CD4-positive, alpha-beta T cell (primary cell): ENCODE results near the gene SIRT5. TPM values are rescaled to one million over a fixed set of nuclear protein-coding genes. Genes with fewer than 3 reads are reported as not detected.

Experiments used
- ATAC-seq: fragments of 200-7000 bp; cut with Tn5 transposase; one replicate; pipeline ENCODE4 v1.10.0; 2022; ENCODE audit warnings: mild to moderate bottlenecking; ENCODE audit not compliant: poor library complexity
- CTCF ChIA-PET: fragments of 350-600 bp; sonication (Branson Sonifier 250); formaldehyde crosslinking; loops from one replicate; lab custom pipeline; 2021; ENCODE audit warnings: antibody characterized with exemption, inconsistent platforms; lab: Charles Lee
- POLR2A ChIA-PET: fragments of 350-600 bp; sonication (Branson Sonifier 250); formaldehyde crosslinking; loops from one replicate; lab custom pipeline; 2021; ENCODE audit warnings: antibody characterized with exemption, inconsistent platforms; lab: Charles Lee
- DNase-seq, 14 experiments: peaks; one replicate each; pipeline ENCODE4 v3.0.0-alpha.2; 2013 to 2020; ENCODE audit warnings: mixed read lengths in 2 of 14
- H3K27ac ChIP-seq, 2 donors: one replicate each; pipeline versions ENCODE4 v1.5.1 to v1.7.0; 2013; ENCODE audit warnings: low read length in 2 of 2, low read depth in 1 of 2, mild to moderate bottlenecking in 1 of 2
- H3K27me3 ChIP-seq, 2 experiments: 1 replicate in 1 of 2; 2 replicates in 1 of 2; pipeline versions ENCODE4 v1.6.1 to v1.7.0; 2013; ENCODE audit warnings: low read length in 2 of 2, control low read depth in 1 of 2, mild to moderate bottlenecking in 1 of 2, moderate library complexity in 1 of 2; ENCODE audit not compliant: insufficient read depth in 2 of 2, control insufficient read depth in 1 of 2
- H3K36me3 ChIP-seq: one replicate; pipeline ENCODE4 v1.6.1; 2013; ENCODE audit warnings: low read length, control low read depth; ENCODE audit not compliant: insufficient read depth
- H3K4me1 ChIP-seq: one replicate; pipeline ENCODE4 v1.6.1; 2013; ENCODE audit warnings: low read length, control low read depth; ENCODE audit not compliant: insufficient read depth
- H3K4me3 ChIP-seq: one replicate; pipeline ENCODE4 v1.5.1; 2013; ENCODE audit warnings: mild to moderate bottlenecking, low read length, moderate library complexity
- H3K9me3 ChIP-seq, 2 experiments: 1 replicate in 1 of 2; 2 replicates in 1 of 2; pipeline versions ENCODE4 v1.6.1 to v1.7.0; 2013; ENCODE audit warnings: low read length in 2 of 2, mild to moderate bottlenecking in 2 of 2, control low read depth in 1 of 2, moderate library complexity in 1 of 2; ENCODE audit not compliant: control insufficient read depth in 1 of 2, insufficient read depth in 1 of 2
- H3K27ac Mint-ChIP-seq: one replicate; pipeline ENCODE4 v1.8.0; 2020; ENCODE audit warnings: mixed read lengths
- H3K27me3 Mint-ChIP-seq: one replicate; pipeline ENCODE4 v1.8.0; 2021; ENCODE audit warnings: mixed read lengths
- H3K36me3 Mint-ChIP-seq: one replicate; pipeline ENCODE4 v1.8.0; 2021; ENCODE audit warnings: low read depth, mixed read lengths
- H3K4me1 Mint-ChIP-seq: one replicate; pipeline ENCODE4 v1.8.0; 2021; ENCODE audit warnings: low read depth, mixed read lengths
- H3K4me3 Mint-ChIP-seq: one replicate; pipeline ENCODE4 v1.8.0; 2020; ENCODE audit warnings: mild to moderate bottlenecking, mixed read lengths
- H3K9me3 Mint-ChIP-seq: one replicate; pipeline ENCODE4 v1.8.0; 2020; ENCODE audit warnings: mixed read lengths
- CTCF ChIP-seq: fragments of 200-600 bp; IDR thresholded peaks from one replicate; pipeline ENCODE4 v1.8.0; 2022; ENCODE audit warnings: antibody characterized with exemption, mild to moderate bottlenecking
- intact Hi-C, 2 experiments: fragments of 100-400 bp; cut with DNase I in 1 of 2; cut with micrococcal nuclease in 1 of 2; formaldehyde crosslinking; loops; one replicate each; pipeline versions ENCODE4 v1.15.1 to v1.9.0; 2023 to 2025; cut with DNase I, micrococcal nuclease
- polyA plus RNA-seq, 2 donors: library from polyadenylated mRNA; unstranded; fragments of 120-200 nt; gene quantifications; one replicate each; pipeline ENCODE4 v1.2.1, GENCODE V29; 2013
- total RNA-seq, 174 experiments: library from RNA in 2 of 174; stranded (reverse) in 2 of 174; gene quantifications; one replicate each; pipeline ENCODE4 v1.2.3 and lab custom pipeline; 2021 to 2026

SIRT5 gene
- total RNA-seq (10 to 100 TPM; 14.3 to 16.3 TPM), total RNA-seq (lab: John Stamatoyannopoulos, UW) (8.6 to 53.3 (median 24.1) reads per million in 172 experiments)
- 11.5 TPM for polyA plus RNA-seq (2013, experiment 1 of 2)
- polyA plus RNA-seq (2013, experiment 2 of 2): 11.7 TPM

GRCh38 chr6:13574571-13575376 is at the start of gene SIRT5:
Gene SIRT5, plus strand, starts transcription at chr6:13574601. Its CDS starts 9,510 bp downstream, at chr6:13584111.
- ATAC-seq: peak; percentile 57
- TF ChIP-seq CTCF: no peak
- peaks cover 4% of the 10 kb centered on the region for H3K36me3 ChIP-seq
- intact Hi-C loops: loop anchor here (1.0 to 10.0 kb wide), 13 partner anchors 40 to 1670 kb away; partner anchors contain the start of genes CD83 (in 1 of the 2), GFOD1 (in 1 of the 2), MCUR1 (in 1 of the 2) and NOL7 (in 1 of the 2)
- no peaks in the 10 kb centered on the region for H3K9me3 ChIP-seq
- H3K27ac ChIP-seq: peak within 1 kb of the TSS; percentile 82 to 86
- Mint-ChIP-seq H3K27ac (peak within 1 kb of the TSS; percentile 99), H3K4me1 (peaks cover 34% of the 10 kb centered on the region), H3K9me3 (no peaks in the 10 kb centered on the region), H3K27me3 (no peaks in the 10 kb centered on the region), H3K36me3 (peaks cover 20% of the 10 kb centered on the region), H3K4me3 (peak within 1 kb of the TSS; percentile 98)
- POLR2A ChIA-PET: interaction anchor here (0.6 to 2.7 kb wide), 28 partner anchors 19 to 1671 kb away, joined by 3 to 102 read pairs (median 4); partner anchors contain the start of genes CD83, GFOD1, JARID2 and MCUR1
- H3K4me3 ChIP-seq: peak within 1 kb of the TSS; percentile 97
- CTCF ChIA-PET: interaction anchor here (0.6 to 3.3 kb wide), 33 partner anchors 9 to 246 kb away, joined by 3 to 59 read pairs (median 4); partner anchors contain the start of genes MCUR1, NOL7, RANBP9 and TBC1D7
- peaks cover 14% of the 10 kb centered on the region for H3K4me1 ChIP-seq
- no peaks in the 10 kb centered on the region for H3K27me3 ChIP-seq
- DNase-seq: peak; percentile 43 to 90 (median 62)

- TF ChIP-seq CTCF: no peak
- Mint-ChIP-seq H3K36me3 (no peaks in the 10 kb centered on the region), H3K27me3 (no peaks in the 10 kb centered on the region), H3K9me3 (no peaks in the 10 kb centered on the region), H3K4me1 (peaks cover 18% of the 10 kb centered on the region), H3K4me3 (no peak overlapping the region), H3K27ac (no peak overlapping the region)
- DNase-seq (no peak), ATAC-seq (no peak)
- no peak overlapping the region for H3K4me3 ChIP-seq
- H3K4me1 ChIP-seq: peaks cover 11% of the 10 kb centered on the region
- H3K9me3 ChIP-seq: no peaks in the 10 kb centered on the region
- no peaks in the 10 kb centered on the region for H3K27me3 ChIP-seq
- POLR2A ChIA-PET: interaction anchor here (1.0 kb wide), 1 partner anchor 37 kb away, joined by 3 read pairs; the partner anchor contains the start of gene GFOD1
- intact Hi-C loops: no loop called here
- CTCF ChIA-PET: no interaction called here
- H3K36me3 ChIP-seq: no peaks in the 10 kb centered on the region
- no peak overlapping the region for H3K27ac ChIP-seq
Measured at GRCh38 chr6:13524801-13525508, 49.4 kb upstream of the SIRT5 start.

GRCh38 chr6:13526357-13526726 is 48.1 kb upstream of the SIRT5 start:
- CTCF ChIA-PET: interaction anchor here (1.3 kb wide), 1 partner anchor 12 kb away, joined by 3 read pairs; no protein-coding TSS in a partner anchor

More at GRCh38 chr6:13526357-13526726, 48.1 kb upstream of the SIRT5 start:
- Histone ChIP-seq H3K4me3 (no peak overlapping the region), H3K9me3 (no peaks in the 10 kb centered on the region), H3K4me1 (peaks cover 11% of the 10 kb centered on the region), H3K27me3 (no peaks in the 10 kb centered on the region), H3K36me3 (no peaks in the 10 kb centered on the region), H3K27ac (no peak overlapping the region)
- H3K4me1 Mint-ChIP-seq: peaks cover 18% of the 10 kb centered on the region
- no peaks in the 10 kb centered on the region for H3K36me3 Mint-ChIP-seq
- no peak for DNase-seq
- intact Hi-C loops: loop anchor here in 1 of 2 experiments (1.0 kb wide), 1 partner anchor 48 kb away; the partner anchor contains the start of gene SIRT5
- POLR2A ChIA-PET: interaction anchor here (1.0 to 1.1 kb wide), 4 partner anchors 39 to 198 kb away, joined by 3 to 4 read pairs (median 4); partner anchors contain the start of genes GFOD1 and TBC1D7
- ATAC-seq: no peak
- H3K9me3 Mint-ChIP-seq: no peaks in the 10 kb centered on the region
- no peak for TF ChIP-seq CTCF
- peak overlapping the region; percentile 77 for H3K27ac Mint-ChIP-seq
- H3K27me3 Mint-ChIP-seq: no peaks in the 10 kb centered on the region
- no peak overlapping the region for H3K4me3 Mint-ChIP-seq
